HEK293 (cell line): ENCODE data around the gene PIPOX.

Experiments used
- GLI4 ChIP-seq: fragments of 450-650 bp; formaldehyde crosslinking; IDR thresholded peaks from 2 replicates; pipeline ENCODE4 v1.5.1; 2016; ENCODE audit warnings: missing biosample characterization, missing genetic modification characterization
- GLIS1 ChIP-seq: fragments of 450-650 bp; formaldehyde crosslinking; IDR thresholded peaks from 2 replicates; pipeline ENCODE4 v1.5.1; 2016; ENCODE audit warnings: missing biosample characterization, missing genetic modification characterization
- PRDM1 ChIP-seq: fragments of 450-650 bp; formaldehyde crosslinking; IDR thresholded peaks from 2 replicates; pipeline ENCODE4; 2016; ENCODE audit warnings: missing biosample characterization, missing genetic modification characterization
- SCRT2 ChIP-seq: fragments of 450-650 bp; formaldehyde crosslinking; IDR thresholded peaks from 2 replicates; pipeline ENCODE4 v1.5.1; 2016; ENCODE audit warnings: missing biosample characterization, missing genetic modification characterization
- SP3 ChIP-seq: fragments of 450-650 bp; formaldehyde crosslinking; IDR thresholded peaks from 2 replicates; pipeline ENCODE4 v1.5.1; 2016; ENCODE audit warnings: missing biosample characterization, missing genetic modification characterization
- WT1 ChIP-seq: fragments of 450-650 bp; formaldehyde crosslinking; IDR thresholded peaks from 2 replicates; pipeline ENCODE4 v1.5.1; 2016; ENCODE audit warnings: missing biosample characterization, missing genetic modification characterization
- YY1 ChIP-seq: fragments of 450-650 bp; formaldehyde crosslinking; IDR thresholded peaks from 2 replicates; pipeline ENCODE4 v1.5.1; 2018; ENCODE audit warnings: missing biosample characterization, missing genetic modification characterization
- ZBTB21 ChIP-seq: fragments of 450-650 bp; formaldehyde crosslinking; IDR thresholded peaks from 2 replicates; pipeline ENCODE4 v1.5.1; 2017; ENCODE audit warnings: missing biosample characterization, missing genetic modification characterization
- ZNF138 ChIP-seq: fragments of 450-650 bp; formaldehyde crosslinking; IDR thresholded peaks from 2 replicates; pipeline ENCODE4 v1.5.1; 2016; ENCODE audit warnings: missing biosample characterization, missing genetic modification characterization, borderline replicate concordance
- ZNF146 ChIP-seq: fragments of 450-650 bp; formaldehyde crosslinking; IDR thresholded peaks from 2 replicates; pipeline ENCODE4 v1.5.1; 2016; ENCODE audit warnings: missing biosample characterization, missing genetic modification characterization
- ZNF621 ChIP-seq: fragments of 450-650 bp; formaldehyde crosslinking; IDR thresholded peaks from 2 replicates; pipeline ENCODE4 v1.5.1; 2017; ENCODE audit warnings: missing biosample characterization, missing genetic modification characterization
- ZNF629 ChIP-seq: fragments of 450-650 bp; formaldehyde crosslinking; IDR thresholded peaks from 2 replicates; pipeline ENCODE4 v1.5.1; 2017; ENCODE audit warnings: missing biosample characterization, missing genetic modification characterization
- ZNF843 ChIP-seq: fragments of 450-650 bp; formaldehyde crosslinking; IDR thresholded peaks from 2 replicates; pipeline ENCODE4 v1.5.1; 2016; ENCODE audit warnings: missing biosample characterization, missing genetic modification characterization
- TF ChIP-seq, protein P1 (sequence below): fragments of 450-650 bp; formaldehyde crosslinking; IDR thresholded peaks from 2 replicates; pipeline ENCODE4 v1.5.1; 2016; ENCODE audit warnings: missing biosample characterization, missing genetic modification characterization
- TF ChIP-seq, protein P2 (sequence below): fragments of 450-650 bp; formaldehyde crosslinking; IDR thresholded peaks from 2 replicates; pipeline ENCODE4 v1.5.1; 2016; ENCODE audit warnings: missing biosample characterization, missing genetic modification characterization, borderline replicate concordance
- TF ChIP-seq, protein P3 (sequence below): fragments of 450-650 bp; formaldehyde crosslinking; IDR thresholded peaks from 2 replicates; pipeline ENCODE4 v1.5.1; 2017; ENCODE audit warnings: missing biosample characterization, missing genetic modification characterization
- TF ChIP-seq, protein P4 (sequence below): fragments of 450-650 bp; formaldehyde crosslinking; IDR thresholded peaks from 2 replicates; pipeline ENCODE4 v1.5.1; 2016; ENCODE audit warnings: missing biosample characterization, missing genetic modification characterization, low read depth
- TF ChIP-seq, protein P5 (sequence below): fragments of 450-650 bp; formaldehyde crosslinking; IDR thresholded peaks from 2 replicates; pipeline ENCODE4 v1.5.0; 2017; ENCODE audit warnings: missing biosample characterization, missing genetic modification characterization, borderline replicate concordance
- TF ChIP-seq, protein P6 (sequence below): fragments of 450-650 bp; formaldehyde crosslinking; IDR thresholded peaks from 2 replicates; pipeline ENCODE4 v1.5.1; 2016; ENCODE audit warnings: missing biosample characterization, missing genetic modification characterization, borderline replicate concordance
- TF ChIP-seq, protein P7 (sequence below): fragments of 450-650 bp; formaldehyde crosslinking; IDR thresholded peaks from 2 replicates; pipeline ENCODE4 v1.5.1; 2017; ENCODE audit warnings: missing biosample characterization, missing genetic modification characterization
- TF ChIP-seq, protein P8 (sequence below): fragments of 450-650 bp; IDR thresholded peaks from 2 replicates; pipeline ENCODE4 v1.5.1; 2018; ENCODE audit warnings: missing biosample characterization, mild to moderate bottlenecking, missing genetic modification characterization

Gene PIPOX

DNA sequence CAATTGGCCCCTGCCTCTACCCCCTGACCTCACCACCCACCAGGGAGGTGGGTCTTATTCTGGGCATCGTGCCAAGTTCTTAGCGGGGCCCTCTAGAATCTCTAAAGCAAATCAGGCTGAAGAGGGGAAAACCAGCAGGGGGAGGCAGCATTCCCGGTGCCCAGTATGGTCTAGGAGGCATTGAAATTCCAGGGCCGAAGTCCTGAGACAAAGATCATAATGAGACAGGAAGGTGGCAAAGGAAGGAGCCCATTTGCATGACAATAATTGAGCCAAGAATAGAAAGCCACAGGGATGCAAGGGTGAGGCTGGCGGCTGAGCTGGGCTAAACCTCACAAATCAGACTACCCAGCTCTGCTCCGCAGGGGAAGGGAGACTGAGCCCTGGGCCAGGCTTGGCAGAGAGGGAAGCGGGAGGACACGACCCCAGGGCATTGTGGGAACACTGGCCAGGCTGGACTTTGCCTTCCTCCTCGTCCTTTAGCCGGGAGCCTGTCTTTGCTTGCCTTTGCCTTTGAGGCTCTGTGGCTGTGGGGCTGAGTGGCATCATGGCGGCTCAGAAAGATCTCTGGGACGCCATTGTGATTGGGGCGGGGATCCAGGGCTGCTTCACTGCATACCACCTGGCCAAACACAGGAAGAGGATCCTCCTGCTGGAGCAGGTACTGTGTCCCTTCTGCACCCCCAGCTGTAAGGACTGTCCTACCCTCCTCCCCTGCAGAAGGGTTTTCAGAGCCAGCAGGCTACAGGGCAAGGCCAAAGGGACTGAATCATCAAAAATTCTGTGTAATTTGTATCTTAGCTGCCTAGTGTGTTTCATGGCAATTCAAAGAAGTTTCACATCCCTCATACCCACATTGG, at the start of gene PIPOX (continued):
- TF ChIP-seq, protein P1, sequence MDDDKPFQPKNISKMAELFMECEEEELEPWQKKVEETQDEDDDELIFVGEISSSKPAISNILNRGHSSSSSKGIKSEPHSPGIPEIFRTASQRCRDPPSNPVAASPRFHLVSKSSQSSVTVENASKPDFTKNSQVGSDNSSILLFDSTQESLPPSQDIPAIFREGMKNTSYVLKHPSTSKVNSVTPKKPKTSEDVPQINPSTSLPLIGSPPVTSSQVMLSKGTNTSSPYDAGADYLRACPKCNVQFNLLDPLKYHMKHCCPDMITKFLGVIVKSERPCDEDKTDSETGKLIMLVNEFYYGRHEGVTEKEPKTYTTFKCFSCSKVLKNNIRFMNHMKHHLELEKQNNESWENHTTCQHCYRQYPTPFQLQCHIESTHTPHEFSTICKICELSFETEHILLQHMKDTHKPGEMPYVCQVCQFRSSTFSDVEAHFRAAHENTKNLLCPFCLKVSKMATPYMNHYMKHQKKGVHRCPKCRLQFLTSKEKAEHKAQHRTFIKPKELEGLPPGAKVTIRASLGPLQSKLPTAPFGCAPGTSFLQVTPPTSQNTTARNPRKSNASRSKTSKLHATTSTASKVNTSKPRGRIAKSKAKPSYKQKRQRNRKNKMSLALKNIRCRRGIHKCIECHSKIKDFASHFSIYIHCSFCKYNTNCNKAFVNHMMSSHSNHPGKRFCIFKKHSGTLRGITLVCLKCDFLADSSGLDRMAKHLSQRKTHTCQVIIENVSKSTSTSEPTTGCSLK (tag by site-specific recombination) = no peak
- TF ChIP-seq, protein P2, sequence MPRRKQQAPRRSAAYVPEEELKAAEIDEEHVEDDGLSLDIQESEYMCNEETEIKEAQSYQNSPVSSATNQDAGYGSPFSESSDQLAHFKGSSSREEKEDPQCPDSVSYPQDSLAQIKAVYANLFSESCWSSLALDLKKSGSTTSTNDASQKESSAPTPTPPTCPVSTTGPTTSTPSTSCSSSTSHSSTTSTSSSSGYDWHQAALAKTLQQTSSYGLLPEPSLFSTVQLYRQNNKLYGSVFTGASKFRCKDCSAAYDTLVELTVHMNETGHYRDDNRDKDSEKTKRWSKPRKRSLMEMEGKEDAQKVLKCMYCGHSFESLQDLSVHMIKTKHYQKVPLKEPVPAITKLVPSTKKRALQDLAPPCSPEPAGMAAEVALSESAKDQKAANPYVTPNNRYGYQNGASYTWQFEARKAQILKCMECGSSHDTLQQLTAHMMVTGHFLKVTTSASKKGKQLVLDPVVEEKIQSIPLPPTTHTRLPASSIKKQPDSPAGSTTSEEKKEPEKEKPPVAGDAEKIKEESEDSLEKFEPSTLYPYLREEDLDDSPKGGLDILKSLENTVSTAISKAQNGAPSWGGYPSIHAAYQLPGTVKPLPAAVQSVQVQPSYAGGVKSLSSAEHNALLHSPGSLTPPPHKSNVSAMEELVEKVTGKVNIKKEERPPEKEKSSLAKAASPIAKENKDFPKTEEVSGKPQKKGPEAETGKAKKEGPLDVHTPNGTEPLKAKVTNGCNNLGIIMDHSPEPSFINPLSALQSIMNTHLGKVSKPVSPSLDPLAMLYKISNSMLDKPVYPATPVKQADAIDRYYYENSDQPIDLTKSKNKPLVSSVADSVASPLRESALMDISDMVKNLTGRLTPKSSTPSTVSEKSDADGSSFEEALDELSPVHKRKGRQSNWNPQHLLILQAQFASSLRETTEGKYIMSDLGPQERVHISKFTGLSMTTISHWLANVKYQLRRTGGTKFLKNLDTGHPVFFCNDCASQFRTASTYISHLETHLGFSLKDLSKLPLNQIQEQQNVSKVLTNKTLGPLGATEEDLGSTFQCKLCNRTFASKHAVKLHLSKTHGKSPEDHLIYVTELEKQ (tag by site-specific recombination) = no peak
- TF ChIP-seq ZBTB21 (no peak), PRDM1 (tag by site-specific recombination) (no peak), SCRT2 (tag by site-specific recombination) (no peak), GLI4 (tag by site-specific recombination) (no peak), YY1 (no peak), ZNF621 (no peak), ZNF138 (no peak), GLIS1 (tag by site-specific recombination) (peak; percentile 82), ZNF629 (tag by site-specific recombination) (no peak; the same call in 1 of the 2 replicates), ZNF146 (tag by site-specific recombination) (no peak), ZNF843 (no peak), SP3 (tag by site-specific recombination) (peak; percentile 70), WT1 (tag by site-specific recombination) (no peak)
- TF ChIP-seq, protein P3, sequence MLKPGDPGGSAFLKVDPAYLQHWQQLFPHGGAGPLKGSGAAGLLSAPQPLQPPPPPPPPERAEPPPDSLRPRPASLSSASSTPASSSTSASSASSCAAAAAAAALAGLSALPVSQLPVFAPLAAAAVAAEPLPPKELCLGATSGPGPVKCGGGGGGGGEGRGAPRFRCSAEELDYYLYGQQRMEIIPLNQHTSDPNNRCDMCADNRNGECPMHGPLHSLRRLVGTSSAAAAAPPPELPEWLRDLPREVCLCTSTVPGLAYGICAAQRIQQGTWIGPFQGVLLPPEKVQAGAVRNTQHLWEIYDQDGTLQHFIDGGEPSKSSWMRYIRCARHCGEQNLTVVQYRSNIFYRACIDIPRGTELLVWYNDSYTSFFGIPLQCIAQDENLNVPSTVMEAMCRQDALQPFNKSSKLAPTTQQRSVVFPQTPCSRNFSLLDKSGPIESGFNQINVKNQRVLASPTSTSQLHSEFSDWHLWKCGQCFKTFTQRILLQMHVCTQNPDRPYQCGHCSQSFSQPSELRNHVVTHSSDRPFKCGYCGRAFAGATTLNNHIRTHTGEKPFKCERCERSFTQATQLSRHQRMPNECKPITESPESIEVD (tag by site-specific recombination) = peak; percentile 65
- TF ChIP-seq, protein P4, sequence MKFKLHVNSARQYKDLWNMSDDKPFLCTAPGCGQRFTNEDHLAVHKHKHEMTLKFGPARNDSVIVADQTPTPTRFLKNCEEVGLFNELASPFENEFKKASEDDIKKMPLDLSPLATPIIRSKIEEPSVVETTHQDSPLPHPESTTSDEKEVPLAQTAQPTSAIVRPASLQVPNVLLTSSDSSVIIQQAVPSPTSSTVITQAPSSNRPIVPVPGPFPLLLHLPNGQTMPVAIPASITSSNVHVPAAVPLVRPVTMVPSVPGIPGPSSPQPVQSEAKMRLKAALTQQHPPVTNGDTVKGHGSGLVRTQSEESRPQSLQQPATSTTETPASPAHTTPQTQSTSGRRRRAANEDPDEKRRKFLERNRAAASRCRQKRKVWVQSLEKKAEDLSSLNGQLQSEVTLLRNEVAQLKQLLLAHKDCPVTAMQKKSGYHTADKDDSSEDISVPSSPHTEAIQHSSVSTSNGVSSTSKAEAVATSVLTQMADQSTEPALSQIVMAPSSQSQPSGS = peak; percentile 30; the same call in 1 of the 2 replicates
- TF ChIP-seq, protein P5, sequence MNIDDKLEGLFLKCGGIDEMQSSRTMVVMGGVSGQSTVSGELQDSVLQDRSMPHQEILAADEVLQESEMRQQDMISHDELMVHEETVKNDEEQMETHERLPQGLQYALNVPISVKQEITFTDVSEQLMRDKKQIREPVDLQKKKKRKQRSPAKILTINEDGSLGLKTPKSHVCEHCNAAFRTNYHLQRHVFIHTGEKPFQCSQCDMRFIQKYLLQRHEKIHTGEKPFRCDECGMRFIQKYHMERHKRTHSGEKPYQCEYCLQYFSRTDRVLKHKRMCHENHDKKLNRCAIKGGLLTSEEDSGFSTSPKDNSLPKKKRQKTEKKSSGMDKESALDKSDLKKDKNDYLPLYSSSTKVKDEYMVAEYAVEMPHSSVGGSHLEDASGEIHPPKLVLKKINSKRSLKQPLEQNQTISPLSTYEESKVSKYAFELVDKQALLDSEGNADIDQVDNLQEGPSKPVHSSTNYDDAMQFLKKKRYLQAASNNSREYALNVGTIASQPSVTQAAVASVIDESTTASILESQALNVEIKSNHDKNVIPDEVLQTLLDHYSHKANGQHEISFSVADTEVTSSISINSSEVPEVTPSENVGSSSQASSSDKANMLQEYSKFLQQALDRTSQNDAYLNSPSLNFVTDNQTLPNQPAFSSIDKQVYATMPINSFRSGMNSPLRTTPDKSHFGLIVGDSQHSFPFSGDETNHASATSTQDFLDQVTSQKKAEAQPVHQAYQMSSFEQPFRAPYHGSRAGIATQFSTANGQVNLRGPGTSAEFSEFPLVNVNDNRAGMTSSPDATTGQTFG = no peak
- TF ChIP-seq, protein P6, sequence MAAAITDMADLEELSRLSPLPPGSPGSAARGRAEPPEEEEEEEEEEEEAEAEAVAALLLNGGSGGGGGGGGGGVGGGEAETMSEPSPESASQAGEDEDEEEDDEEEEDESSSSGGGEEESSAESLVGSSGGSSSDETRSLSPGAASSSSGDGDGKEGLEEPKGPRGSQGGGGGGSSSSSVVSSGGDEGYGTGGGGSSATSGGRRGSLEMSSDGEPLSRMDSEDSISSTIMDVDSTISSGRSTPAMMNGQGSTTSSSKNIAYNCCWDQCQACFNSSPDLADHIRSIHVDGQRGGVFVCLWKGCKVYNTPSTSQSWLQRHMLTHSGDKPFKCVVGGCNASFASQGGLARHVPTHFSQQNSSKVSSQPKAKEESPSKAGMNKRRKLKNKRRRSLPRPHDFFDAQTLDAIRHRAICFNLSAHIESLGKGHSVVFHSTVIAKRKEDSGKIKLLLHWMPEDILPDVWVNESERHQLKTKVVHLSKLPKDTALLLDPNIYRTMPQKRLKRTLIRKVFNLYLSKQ (tag by site-specific recombination) = no peak
- TF ChIP-seq, protein P7, sequence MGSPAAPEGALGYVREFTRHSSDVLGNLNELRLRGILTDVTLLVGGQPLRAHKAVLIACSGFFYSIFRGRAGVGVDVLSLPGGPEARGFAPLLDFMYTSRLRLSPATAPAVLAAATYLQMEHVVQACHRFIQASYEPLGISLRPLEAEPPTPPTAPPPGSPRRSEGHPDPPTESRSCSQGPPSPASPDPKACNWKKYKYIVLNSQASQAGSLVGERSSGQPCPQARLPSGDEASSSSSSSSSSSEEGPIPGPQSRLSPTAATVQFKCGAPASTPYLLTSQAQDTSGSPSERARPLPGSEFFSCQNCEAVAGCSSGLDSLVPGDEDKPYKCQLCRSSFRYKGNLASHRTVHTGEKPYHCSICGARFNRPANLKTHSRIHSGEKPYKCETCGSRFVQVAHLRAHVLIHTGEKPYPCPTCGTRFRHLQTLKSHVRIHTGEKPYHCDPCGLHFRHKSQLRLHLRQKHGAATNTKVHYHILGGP (tag by site-specific recombination) = peak; percentile 71
- TF ChIP-seq, protein P8, sequence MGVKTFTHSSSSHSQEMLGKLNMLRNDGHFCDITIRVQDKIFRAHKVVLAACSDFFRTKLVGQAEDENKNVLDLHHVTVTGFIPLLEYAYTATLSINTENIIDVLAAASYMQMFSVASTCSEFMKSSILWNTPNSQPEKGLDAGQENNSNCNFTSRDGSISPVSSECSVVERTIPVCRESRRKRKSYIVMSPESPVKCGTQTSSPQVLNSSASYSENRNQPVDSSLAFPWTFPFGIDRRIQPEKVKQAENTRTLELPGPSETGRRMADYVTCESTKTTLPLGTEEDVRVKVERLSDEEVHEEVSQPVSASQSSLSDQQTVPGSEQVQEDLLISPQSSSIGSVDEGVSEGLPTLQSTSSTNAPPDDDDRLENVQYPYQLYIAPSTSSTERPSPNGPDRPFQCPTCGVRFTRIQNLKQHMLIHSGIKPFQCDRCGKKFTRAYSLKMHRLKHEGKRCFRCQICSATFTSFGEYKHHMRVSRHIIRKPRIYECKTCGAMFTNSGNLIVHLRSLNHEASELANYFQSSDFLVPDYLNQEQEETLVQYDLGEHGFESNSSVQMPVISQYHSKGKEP (tag by site-specific recombination) = peak; percentile 87
